ENCODE data around the gene F13A1.

DNA sequence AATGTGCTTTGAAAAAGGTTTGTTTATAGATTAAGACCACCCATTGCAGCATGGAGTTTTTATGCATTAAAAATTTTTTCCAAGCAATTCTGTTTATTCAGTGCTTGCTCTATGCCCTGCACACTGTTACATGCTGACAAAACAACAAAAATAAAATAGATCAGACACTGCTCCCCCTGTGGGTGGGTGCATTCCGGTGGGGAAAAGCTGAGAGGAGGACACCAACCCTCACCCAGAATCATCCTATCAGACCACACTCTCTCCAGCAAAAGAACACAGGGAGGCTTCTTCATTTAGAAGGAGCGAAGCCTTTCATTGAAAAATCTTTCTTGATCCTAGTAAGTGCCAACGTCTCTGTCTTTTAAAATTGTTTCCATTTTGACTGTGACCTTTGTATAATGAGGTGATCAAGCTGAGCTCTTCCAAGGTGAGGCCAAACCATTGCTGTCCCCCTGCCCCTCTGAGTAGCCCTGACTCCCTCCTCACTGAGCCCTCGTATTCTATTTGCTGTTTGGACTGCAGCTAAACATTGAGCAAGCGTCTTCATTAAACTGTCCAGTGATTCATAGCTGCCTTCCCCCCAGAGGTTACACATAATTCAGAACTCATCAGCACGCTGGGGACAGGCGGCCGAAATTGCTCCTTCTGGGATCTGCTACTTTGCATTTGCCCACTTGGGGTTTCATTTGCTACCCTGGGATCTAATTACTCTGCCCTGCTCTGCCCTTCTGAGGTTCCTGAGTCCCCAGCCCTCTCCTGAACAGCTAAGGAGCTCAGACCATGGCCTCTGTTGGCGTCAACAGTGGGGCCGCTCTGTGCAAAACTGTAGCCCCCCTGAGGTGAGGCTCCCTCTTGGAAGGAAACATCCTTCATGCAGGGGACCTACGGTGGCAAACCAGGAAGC, 102.4 kb downstream of the F13A1 start:
- TF ChIP-seq, protein P1, sequence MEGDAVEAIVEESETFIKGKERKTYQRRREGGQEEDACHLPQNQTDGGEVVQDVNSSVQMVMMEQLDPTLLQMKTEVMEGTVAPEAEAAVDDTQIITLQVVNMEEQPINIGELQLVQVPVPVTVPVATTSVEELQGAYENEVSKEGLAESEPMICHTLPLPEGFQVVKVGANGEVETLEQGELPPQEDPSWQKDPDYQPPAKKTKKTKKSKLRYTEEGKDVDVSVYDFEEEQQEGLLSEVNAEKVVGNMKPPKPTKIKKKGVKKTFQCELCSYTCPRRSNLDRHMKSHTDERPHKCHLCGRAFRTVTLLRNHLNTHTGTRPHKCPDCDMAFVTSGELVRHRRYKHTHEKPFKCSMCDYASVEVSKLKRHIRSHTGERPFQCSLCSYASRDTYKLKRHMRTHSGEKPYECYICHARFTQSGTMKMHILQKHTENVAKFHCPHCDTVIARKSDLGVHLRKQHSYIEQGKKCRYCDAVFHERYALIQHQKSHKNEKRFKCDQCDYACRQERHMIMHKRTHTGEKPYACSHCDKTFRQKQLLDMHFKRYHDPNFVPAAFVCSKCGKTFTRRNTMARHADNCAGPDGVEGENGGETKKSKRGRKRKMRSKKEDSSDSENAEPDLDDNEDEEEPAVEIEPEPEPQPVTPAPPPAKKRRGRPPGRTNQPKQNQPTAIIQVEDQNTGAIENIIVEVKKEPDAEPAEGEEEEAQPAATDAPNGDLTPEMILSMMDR (IDR thresholded peaks at IDR 0.05): no peak
- no peak for TF ChIP-seq POLR2A (IDR thresholded peaks at IDR 0.05)
